ENCODE data around the gene GDPD5.

DNA sequence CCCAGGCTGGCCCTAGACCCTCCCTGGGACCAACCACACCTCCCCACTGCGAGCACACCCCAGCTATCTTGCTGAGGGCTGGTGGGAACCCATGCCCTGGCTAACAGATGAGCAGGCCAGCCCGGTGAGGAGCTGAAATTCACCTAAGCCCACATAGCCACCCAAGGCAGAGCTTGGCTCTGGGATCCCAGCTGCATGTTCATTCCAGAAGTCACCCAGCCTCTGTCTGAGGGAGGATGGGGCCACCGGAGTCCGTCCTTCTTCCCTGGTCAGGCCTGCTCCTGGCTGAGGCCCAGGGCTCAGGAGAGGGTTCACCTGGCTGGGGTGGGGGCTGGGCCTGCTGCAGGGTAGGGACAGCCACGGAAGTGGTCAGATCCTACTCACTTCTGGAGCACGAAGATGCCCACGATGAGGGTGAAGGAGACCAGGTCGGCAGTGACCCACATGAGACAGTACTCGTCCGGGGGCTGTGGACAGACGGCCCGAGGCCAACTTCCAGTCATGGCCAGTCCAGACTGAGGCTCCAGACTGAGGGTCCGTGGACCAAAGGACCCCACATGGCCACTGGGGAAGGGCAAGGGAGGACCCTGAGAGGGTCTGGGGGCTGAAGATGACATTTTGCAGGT lies 86.1 kb downstream of the GDPD5 start:
- TF ChIP-seq, protein P1, sequence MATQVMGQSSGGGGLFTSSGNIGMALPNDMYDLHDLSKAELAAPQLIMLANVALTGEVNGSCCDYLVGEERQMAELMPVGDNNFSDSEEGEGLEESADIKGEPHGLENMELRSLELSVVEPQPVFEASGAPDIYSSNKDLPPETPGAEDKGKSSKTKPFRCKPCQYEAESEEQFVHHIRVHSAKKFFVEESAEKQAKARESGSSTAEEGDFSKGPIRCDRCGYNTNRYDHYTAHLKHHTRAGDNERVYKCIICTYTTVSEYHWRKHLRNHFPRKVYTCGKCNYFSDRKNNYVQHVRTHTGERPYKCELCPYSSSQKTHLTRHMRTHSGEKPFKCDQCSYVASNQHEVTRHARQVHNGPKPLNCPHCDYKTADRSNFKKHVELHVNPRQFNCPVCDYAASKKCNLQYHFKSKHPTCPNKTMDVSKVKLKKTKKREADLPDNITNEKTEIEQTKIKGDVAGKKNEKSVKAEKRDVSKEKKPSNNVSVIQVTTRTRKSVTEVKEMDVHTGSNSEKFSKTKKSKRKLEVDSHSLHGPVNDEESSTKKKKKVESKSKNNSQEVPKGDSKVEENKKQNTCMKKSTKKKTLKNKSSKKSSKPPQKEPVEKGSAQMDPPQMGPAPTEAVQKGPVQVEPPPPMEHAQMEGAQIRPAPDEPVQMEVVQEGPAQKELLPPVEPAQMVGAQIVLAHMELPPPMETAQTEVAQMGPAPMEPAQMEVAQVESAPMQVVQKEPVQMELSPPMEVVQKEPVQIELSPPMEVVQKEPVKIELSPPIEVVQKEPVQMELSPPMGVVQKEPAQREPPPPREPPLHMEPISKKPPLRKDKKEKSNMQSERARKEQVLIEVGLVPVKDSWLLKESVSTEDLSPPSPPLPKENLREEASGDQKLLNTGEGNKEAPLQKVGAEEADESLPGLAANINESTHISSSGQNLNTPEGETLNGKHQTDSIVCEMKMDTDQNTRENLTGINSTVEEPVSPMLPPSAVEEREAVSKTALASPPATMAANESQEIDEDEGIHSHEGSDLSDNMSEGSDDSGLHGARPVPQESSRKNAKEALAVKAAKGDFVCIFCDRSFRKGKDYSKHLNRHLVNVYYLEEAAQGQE (IDR thresholded peaks at IDR 0.05): no peak
- TF ChIP-seq RAD21 (conservative IDR thresholded peaks at IDR 0.05 in 1 of 2, IDR thresholded peaks at IDR 0.05 in 1 of 2): no peak
